IMR-90 (cell line): Measurements from ENCODE around the gene RPS19. TPM values are rescaled to one million over a fixed set of nuclear protein-coding genes. Genes with fewer than 3 reads are reported as not detected.
"Not testable (repeated sequence)": the region's sequence is repeated elsewhere in the genome, so short reads cannot be mapped to it uniquely, and the experiment has no call there.

ENCODE experiments used
- ATAC-seq: fragments of 200-7000 bp; cut with Tn5 transposase; 2 replicates; pipeline ENCODE4 v1.9.1; 2020; ENCODE audit warnings: low read depth, mild to moderate bottlenecking, moderate library complexity
- BruUV-seq: library from RNA; stranded (reverse); fragments of 400-500 nt; replicated peaks from 2 replicates; lab custom pipeline; 2021; lab: Mats Ljungman, UMichigan
- CTCF ChIA-PET: fragments of 300-600 bp; formaldehyde crosslinking; extraction: SDS; loops from one replicate; lab custom pipeline; 2021; ENCODE audit warnings: antibody characterized with exemption; lab: Yijun Ruan, JAX
- POLR2A ChIA-PET: fragments of 300-600 bp; sonication (Branson Sonifier 250); formaldehyde crosslinking; loops from one replicate; lab custom pipeline; 2022; ENCODE audit warnings: antibody characterized with exemption; ENCODE audit not compliant: unreplicated experiment; lab: Charles Lee
- DNase-seq: peaks from one replicate; pipeline ENCODE4 v3.0.0; 2013
- H2AFZ ChIP-seq: replicated peaks from 2 replicates; pipeline ENCODE3; 2013; ENCODE audit warnings: low read length, mild to moderate bottlenecking; ENCODE audit not compliant: poor library complexity
- H2AK5ac ChIP-seq: 2 replicates; pipeline ENCODE4 v1.6.1; 2013; ENCODE audit warnings: low read depth, low read length, inconsistent platforms
- H2AK9ac ChIP-seq: replicated peaks from 2 replicates; pipeline ENCODE3; 2013; ENCODE audit warnings: mild to moderate bottlenecking, low read depth, low read length, moderate library complexity; ENCODE audit not compliant: poor library complexity
- H2BK120ac ChIP-seq: 2 replicates; pipeline ENCODE4 v1.6.1; 2013; ENCODE audit warnings: low read depth, low read length, inconsistent platforms
- H2BK15ac ChIP-seq: 3 replicates; pipeline ENCODE4 v1.6.1; 2013; ENCODE audit warnings: low read depth, low read length, inconsistent platforms
- H2BK20ac ChIP-seq: 2 replicates; pipeline ENCODE4 v1.6.1; 2013; ENCODE audit warnings: low read depth, mild to moderate bottlenecking, inconsistent platforms, low read length, moderate library complexity
- H2BK5ac ChIP-seq: 2 replicates; pipeline ENCODE4 v1.6.1; 2013; ENCODE audit warnings: mild to moderate bottlenecking, low read depth, low read length, inconsistent platforms; ENCODE audit not compliant: poor library complexity, severe bottlenecking
- H3K14ac ChIP-seq: replicated peaks from 2 replicates; pipeline ENCODE4 v1.6.1; 2013; ENCODE audit warnings: low read depth, low read length, inconsistent platforms
- H3K18ac ChIP-seq: 2 replicates; pipeline ENCODE4 v1.6.1; 2013; ENCODE audit warnings: low read depth, low read length, control low read depth
- H3K23ac ChIP-seq: 2 replicates; pipeline ENCODE4 v1.6.1; 2013; ENCODE audit warnings: low read depth, low read length, inconsistent platforms
- H3K27ac ChIP-seq: 2 replicates; pipeline ENCODE4 v1.5.1; 2013; ENCODE audit warnings: mild to moderate bottlenecking, control low read depth, low read length; ENCODE audit not compliant: insufficient read depth
- H3K27me3 ChIP-seq: 2 replicates; pipeline ENCODE4 v1.6.1; 2013; ENCODE audit warnings: low read length; ENCODE audit not compliant: control insufficient read depth, insufficient read depth
- H3K36me3 ChIP-seq: 2 replicates; pipeline ENCODE4 v1.6.1; 2013; ENCODE audit warnings: low read length, mixed read lengths; ENCODE audit not compliant: control insufficient read depth, insufficient read depth
- H3K4ac ChIP-seq: 2 replicates; pipeline ENCODE4 v1.6.1; 2013; ENCODE audit warnings: low read depth, low read length, inconsistent platforms
- H3K4me1 ChIP-seq: 2 replicates; pipeline ENCODE4 v1.6.1; 2013; ENCODE audit warnings: low read length, mixed read lengths; ENCODE audit not compliant: control insufficient read depth, insufficient read depth
- H3K4me2 ChIP-seq: 2 replicates; pipeline ENCODE4 v1.6.1; 2013; ENCODE audit warnings: low read depth, mild to moderate bottlenecking, control low read depth, low read length, moderate library complexity
- H3K4me3 ChIP-seq: 2 replicates; pipeline ENCODE4 v1.5.1; 2013; ENCODE audit warnings: low read depth, mild to moderate bottlenecking, control low read depth, low read length, moderate library complexity; ENCODE audit not compliant: insufficient read depth
- H3K56ac ChIP-seq: 2 replicates; pipeline ENCODE4 v1.6.1; 2013; ENCODE audit warnings: low read length, inconsistent platforms; ENCODE audit not compliant: insufficient read depth; ENCODE audit errors: extremely low read depth
- H3K79me1 ChIP-seq, 2 experiments: 2 replicates each; pipeline ENCODE4 v1.6.1; 2013; ENCODE audit warnings: low read length in 2 of 2, inconsistent platforms in 1 of 2, low read depth in 1 of 2
- H3K9ac ChIP-seq: 2 replicates; pipeline ENCODE4 v1.6.1; 2013; ENCODE audit warnings: low read depth, low read length, control low read depth
- H3K9me1 ChIP-seq: 2 replicates; pipeline ENCODE4 v1.6.1; 2013; ENCODE audit warnings: low read length, inconsistent platforms; ENCODE audit not compliant: insufficient read depth
- H3K9me3 ChIP-seq: 2 replicates; pipeline ENCODE4 v1.6.1; 2013; ENCODE audit warnings: low read length; ENCODE audit not compliant: control insufficient read depth, insufficient read depth
- H4K20me1 ChIP-seq: 2 replicates; pipeline ENCODE4 v1.6.1; 2013; ENCODE audit warnings: low read length, inconsistent platforms; ENCODE audit not compliant: insufficient read depth
- H4K5ac ChIP-seq: 2 replicates; pipeline ENCODE4 v1.6.1; 2013; ENCODE audit warnings: mild to moderate bottlenecking, low read depth, low read length, control low read depth
- H4K8ac ChIP-seq, 2 experiments: 2 replicates each; pipeline ENCODE4 v1.6.1; 2013; ENCODE audit warnings: low read depth in 2 of 2, low read length in 2 of 2, control low read depth in 1 of 2, inconsistent platforms in 1 of 2
- H4K91ac ChIP-seq: 2 replicates; pipeline ENCODE4 v1.6.1; 2013; ENCODE audit warnings: low read depth, low read length, inconsistent platforms; ENCODE audit not compliant: insufficient read depth
- BHLHE40 ChIP-seq: fragments of 150-350 bp; IDR thresholded peaks from 2 replicates; pipeline ENCODE4 v1.6.1; 2016; ENCODE audit warnings: mild to moderate bottlenecking, low read depth, low read length
- MAFK ChIP-seq: IDR thresholded peaks from 2 replicates; pipeline ENCODE4 v1.6.1; 2012; ENCODE audit warnings: low read depth, low read length, improper control_type of control experiment
- POLR2A ChIP-seq: IDR thresholded peaks from 2 replicates; pipeline ENCODE4 v1.6.1; 2012; ENCODE audit warnings: mild to moderate bottlenecking, low read depth, low read length
- WGBS, 2 experiments: methylation state at CpG; one replicate each; pipeline versions ENCODE4 v1.1.5 to v1.1.7; 2013; ENCODE audit warnings: missing lambda C conversion rate in 2 of 2; ENCODE audit not compliant: insufficient read length in 1 of 2; ENCODE audit errors: extremely low coverage in 2 of 2; 5-methylcytosine and 5-hydroxymethylcytosine counted together
- dilution Hi-C: fragments of 300-500 bp; cut with HindIII; formaldehyde crosslinking; loops from one replicate; pipeline ENCODE4 v1.14.3; 2018; ENCODE audit warnings: low sequenced_read_pairs; ENCODE audit not compliant: unreplicated experiment
- in situ Hi-C: fragments of 300-500 bp; cut with MboI; formaldehyde crosslinking; loops from 3 replicates; pipeline ENCODE4 v1.14.3; 2019; ENCODE audit warnings: low sequenced_read_pairs, inconsistent platforms, mixed read lengths
- intact Hi-C: fragments of 100-400 bp; cut with micrococcal nuclease; formaldehyde crosslinking; loops from 2 replicates; pipeline ENCODE4 v1.10.0; 2022
- polyA plus RNA-seq, 3 experiments: library from polyadenylated mRNA; depleted of rRNA; stranded (reverse); fragments of >200 nt; gene quantifications; 2 replicates each; pipeline ENCODE4 v1.2.3, GENCODE V29; 2012; ENCODE audit warnings: low replicate concordance in 1 of 3
- total RNA-seq: library from RNA; depleted of rRNA; stranded (reverse); fragments of >200 nt; gene quantifications from 2 replicates; pipeline ENCODE4 v1.2.3, GENCODE V29; 2012

Gene RPS19
- total and polyA plus RNA-seq, 2 of the 4 experiments (the other 2 are of a cell fraction), result 230 to 3,988 TPM

GRCh38 chr19:41872775-41873647, 13.0 kb downstream of the RPS19 start (continued):
- peak; percentile 48; the same call in 1 of the 2 replicates for TF ChIP-seq POLR2A
- no peak for TF ChIP-seq BHLHE40
- no peak for TF ChIP-seq MAFK

- H3K14ac ChIP-seq, H2AK9ac ChIP-seq, H3K4me3 ChIP-seq, intact Hi-C loops, H2AK5ac ChIP-seq, H4K91ac ChIP-seq, DNase-seq, ATAC-seq, H3K4me2 ChIP-seq, H3K9me1 ChIP-seq, H3K9ac ChIP-seq, H3K9me3 ChIP-seq, H2BK20ac ChIP-seq, H2AFZ ChIP-seq, H3K18ac ChIP-seq, H2BK120ac ChIP-seq, H2BK5ac ChIP-seq, BruUV-seq, H3K56ac ChIP-seq, in situ Hi-C loops, H3K4me1 ChIP-seq, H3K23ac ChIP-seq, H3K79me1 ChIP-seq, POLR2A ChIA-PET, H3K27ac ChIP-seq, H4K5ac ChIP-seq, H3K4ac ChIP-seq, H4K8ac ChIP-seq, dilution Hi-C loops, H2BK15ac ChIP-seq: not testable (repeated sequence)
- WGBS, 2 experiments, result no CpG with 5 or more reads among the region's 3 CpGs
- CTCF ChIA-PET, result interaction anchor here (0.6 kb wide), 1 partner anchor 551 kb away, joined by 4 read pairs; no protein-coding TSS in a partner anchor
- H3K27me3 ChIP-seq, result peaks cover 15% of the 10 kb centered on the region; the same call in 1 of the 2 replicates
- peaks cover 15% of the 10 kb centered on the region for H3K36me3 ChIP-seq
- peaks cover 27% of the 10 kb centered on the region for H4K20me1 ChIP-seq
Observed at GRCh38 chr19:41875973-41876372, 15.9 kb downstream of the RPS19 start.
